ENCODE measurements around the gene PDIA5.
A peak's percentile ranks its signal among the peaks of the same experiment; 100 is the strongest.

The PDIA5 gene

DNA sequence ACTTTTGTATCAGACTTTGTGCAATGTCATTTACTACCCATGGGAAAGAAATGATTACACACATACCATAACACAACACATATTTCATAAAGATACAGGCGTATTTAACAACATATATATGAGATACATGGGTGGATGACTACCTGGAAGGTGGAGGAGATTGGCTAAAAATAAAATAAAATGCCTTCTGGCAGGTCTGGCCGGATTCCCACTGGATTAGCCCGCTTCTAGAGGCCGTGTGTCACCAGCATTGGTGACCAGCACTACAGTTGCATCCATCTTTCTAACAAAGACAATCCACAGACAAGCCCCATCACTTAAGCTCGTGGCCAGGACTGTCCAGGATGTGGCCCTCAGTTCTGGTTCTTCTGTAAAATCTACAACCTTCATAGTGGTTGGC lies 114.0 kb downstream of the PDIA5 start:
- TF ChIP-seq, protein P1, sequence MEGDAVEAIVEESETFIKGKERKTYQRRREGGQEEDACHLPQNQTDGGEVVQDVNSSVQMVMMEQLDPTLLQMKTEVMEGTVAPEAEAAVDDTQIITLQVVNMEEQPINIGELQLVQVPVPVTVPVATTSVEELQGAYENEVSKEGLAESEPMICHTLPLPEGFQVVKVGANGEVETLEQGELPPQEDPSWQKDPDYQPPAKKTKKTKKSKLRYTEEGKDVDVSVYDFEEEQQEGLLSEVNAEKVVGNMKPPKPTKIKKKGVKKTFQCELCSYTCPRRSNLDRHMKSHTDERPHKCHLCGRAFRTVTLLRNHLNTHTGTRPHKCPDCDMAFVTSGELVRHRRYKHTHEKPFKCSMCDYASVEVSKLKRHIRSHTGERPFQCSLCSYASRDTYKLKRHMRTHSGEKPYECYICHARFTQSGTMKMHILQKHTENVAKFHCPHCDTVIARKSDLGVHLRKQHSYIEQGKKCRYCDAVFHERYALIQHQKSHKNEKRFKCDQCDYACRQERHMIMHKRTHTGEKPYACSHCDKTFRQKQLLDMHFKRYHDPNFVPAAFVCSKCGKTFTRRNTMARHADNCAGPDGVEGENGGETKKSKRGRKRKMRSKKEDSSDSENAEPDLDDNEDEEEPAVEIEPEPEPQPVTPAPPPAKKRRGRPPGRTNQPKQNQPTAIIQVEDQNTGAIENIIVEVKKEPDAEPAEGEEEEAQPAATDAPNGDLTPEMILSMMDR (IDR thresholded peaks at IDR 0.05; ENCODE audit: extremely low read depth, missing control alignments): no peak
- no peak for DNase-seq (ENCODE audit: low spot score)

DNA sequence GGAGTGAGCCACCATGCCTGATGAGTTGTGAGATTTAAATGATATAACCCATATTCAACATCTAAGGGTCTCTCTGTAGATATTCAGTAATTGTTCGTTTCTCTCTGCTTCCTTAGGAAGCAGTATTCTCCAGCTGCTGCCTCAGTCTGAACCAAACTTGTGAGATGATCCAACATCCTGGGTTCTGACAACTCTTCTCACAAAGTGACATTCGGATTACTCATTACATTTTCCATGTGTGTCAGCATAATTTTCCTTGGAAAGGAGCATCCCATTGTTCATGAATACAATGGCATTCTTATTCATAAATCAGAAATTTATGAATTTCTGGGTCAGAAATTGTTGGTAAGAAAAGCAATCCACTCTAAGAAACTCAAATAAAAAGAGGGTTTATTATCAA lies 119.9 kb downstream of the PDIA5 start:
- TF ChIP-seq, protein P1 (IDR thresholded peaks at IDR 0.05; ENCODE audit: extremely low read depth, missing control alignments): no peak
- no peak for DNase-seq (ENCODE audit: low spot score)

DNA sequence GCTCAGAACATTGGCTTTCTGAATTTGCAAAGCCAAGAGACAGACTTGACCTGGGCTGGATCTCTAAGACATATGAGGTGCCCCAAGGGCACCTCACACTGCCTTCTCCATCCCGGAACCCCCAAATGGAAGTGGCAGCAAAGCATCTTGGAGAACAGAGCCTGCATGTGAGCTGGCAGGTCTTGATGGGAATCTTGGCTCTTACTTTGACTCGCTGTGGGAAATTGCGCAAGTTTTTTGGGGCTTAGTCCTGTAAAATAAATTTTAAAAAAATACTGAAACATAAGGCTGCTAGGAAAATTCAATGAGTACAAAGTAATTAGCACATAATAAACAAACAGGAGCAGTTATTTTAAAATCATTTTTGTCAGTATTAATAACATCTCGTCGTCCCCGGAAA lies 121.2 kb downstream of the PDIA5 start:
- TF ChIP-seq, protein P1 (IDR thresholded peaks at IDR 0.05; ENCODE audit: extremely low read depth, missing control alignments): no peak
- no peak for DNase-seq (ENCODE audit: low spot score)

DNA sequence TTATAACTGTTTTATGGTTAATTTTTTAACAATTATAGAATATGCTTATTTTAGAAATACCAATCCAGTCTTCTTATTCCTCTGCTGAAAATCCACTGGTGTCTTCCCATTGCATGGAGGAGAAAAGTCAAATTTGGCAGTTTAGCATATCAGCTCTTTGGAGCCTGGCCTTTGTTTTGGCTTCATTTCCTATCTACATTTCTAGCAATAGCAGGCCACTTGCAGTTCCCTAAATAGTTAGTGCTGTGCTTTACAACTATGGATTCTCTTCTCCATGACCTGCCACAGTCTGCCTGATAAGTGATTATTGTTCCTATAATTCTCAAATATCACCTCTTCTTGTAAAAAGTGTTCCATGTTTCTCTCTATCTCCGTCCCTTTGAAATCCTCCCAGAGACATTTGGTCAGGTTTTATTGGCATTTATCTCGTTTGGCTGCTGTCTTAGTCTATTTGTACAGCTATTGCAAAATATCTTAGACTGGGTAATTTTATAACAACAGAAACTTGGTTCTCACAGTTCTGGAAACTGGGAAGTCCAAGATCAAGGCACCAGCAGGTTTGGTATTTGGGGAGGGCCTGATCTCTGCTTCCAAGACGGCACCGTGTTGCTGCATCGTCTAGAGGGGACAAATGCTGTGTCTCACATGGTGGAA lies 126.8 kb downstream of the PDIA5 start:
- TF ChIP-seq, protein P1 (IDR thresholded peaks at IDR 0.05; ENCODE audit: extremely low read depth, missing control alignments): no peak
- DNase-seq (ENCODE audit: low spot score): no peak

DNA sequence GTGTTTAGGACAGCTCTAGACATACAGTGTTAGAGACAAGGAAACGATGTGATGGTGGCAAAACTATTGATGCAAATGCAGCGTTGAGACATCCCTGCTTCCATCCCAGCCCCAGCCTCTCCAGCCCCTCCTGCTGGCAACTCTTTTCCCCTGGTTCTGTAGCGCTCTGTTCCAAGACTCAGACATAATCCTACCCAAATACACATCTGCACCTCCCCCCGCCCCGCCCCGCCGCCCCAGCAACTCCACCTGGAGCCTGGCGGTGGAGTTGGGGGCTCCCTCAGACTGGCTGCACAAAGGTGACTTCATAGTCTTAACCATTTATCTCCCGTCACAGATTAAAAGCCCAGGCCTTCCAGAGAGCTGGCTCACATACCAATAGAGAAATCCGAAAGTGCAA lies 127.7 kb downstream of the PDIA5 start:
- no peak for DNase-seq (ENCODE audit: low spot score)
- TF ChIP-seq, protein P1 (IDR thresholded peaks at IDR 0.05; ENCODE audit: extremely low read depth, missing control alignments): no peak

DNA sequence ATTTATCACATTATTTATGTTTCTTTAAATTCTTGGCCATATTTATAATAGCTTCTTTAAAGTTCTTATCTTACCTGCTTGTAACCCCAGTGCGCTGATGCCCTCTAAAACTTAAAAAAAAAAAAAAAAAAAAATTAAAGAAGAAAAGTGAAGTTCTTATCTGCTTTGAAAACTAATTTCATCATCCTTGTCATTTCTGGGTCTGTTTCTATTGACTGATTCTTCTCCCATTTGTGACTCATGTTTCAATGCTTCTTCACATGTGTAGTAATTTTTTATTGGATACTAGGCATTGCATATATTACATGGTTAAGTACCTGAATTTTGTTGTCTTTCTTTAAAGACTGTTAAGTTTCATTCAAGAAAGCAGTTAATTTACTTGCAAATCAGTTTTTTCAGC lies 131.5 kb downstream of the PDIA5 start:
- TF ChIP-seq, protein P1 (IDR thresholded peaks at IDR 0.05; ENCODE audit: extremely low read depth, missing control alignments): no peak
- no peak for DNase-seq (ENCODE audit: low spot score)

DNA sequence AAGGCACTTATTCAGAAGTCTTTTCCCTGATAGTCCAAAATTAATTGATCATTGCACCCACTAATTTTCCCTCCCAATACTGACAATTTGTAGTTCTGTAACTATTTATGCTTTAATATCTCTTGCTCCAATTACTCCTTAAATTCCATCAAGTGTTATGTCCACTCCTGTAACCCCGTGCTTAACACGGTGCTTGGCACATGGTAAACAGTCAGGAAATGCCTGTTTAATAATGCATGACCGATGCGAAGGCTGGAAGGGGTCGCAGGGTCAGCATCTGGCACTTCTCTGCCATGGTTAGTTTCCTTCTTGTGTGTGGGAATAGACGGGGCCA lies 134.4 kb downstream of the PDIA5 start:
- TF ChIP-seq, protein P1 (IDR thresholded peaks at IDR 0.05; ENCODE audit: extremely low read depth, missing control alignments): no peak
- DNase-seq (ENCODE audit: low spot score): peak; percentile 9

Data from GM20000 (cell line).